ENCODE results near the gene PSG6. TPM values are rescaled to one million over a fixed set of nuclear protein-coding genes. Genes with fewer than 3 reads are reported as not detected.
A peak's percentile ranks its signal among the peaks of the same experiment; 100 is the strongest.
"Not testable (repeated sequence)": the region's sequence is repeated elsewhere in the genome, so short reads cannot be mapped to it uniquely, and the experiment has no call there.

PSG6 gene
- total RNA-seq, 1 donor from 2014 or later: not detected

GRCh38 chr19:42881279-42881678 lies 36.4 kb downstream of the PSG6 start:
- not testable (repeated sequence) for H3K36me3 Mint-ChIP-seq; H3K27ac Mint-ChIP-seq; H3K4me1 Mint-ChIP-seq; H3K27me3 Mint-ChIP-seq (ENCODE audit: low read depth); DNase-seq (ENCODE audit: low spot score in 2 of 2, unreplicated experiment in 2 of 2); H3K4me3 Mint-ChIP-seq
- TF ChIP-seq, protein P1, sequence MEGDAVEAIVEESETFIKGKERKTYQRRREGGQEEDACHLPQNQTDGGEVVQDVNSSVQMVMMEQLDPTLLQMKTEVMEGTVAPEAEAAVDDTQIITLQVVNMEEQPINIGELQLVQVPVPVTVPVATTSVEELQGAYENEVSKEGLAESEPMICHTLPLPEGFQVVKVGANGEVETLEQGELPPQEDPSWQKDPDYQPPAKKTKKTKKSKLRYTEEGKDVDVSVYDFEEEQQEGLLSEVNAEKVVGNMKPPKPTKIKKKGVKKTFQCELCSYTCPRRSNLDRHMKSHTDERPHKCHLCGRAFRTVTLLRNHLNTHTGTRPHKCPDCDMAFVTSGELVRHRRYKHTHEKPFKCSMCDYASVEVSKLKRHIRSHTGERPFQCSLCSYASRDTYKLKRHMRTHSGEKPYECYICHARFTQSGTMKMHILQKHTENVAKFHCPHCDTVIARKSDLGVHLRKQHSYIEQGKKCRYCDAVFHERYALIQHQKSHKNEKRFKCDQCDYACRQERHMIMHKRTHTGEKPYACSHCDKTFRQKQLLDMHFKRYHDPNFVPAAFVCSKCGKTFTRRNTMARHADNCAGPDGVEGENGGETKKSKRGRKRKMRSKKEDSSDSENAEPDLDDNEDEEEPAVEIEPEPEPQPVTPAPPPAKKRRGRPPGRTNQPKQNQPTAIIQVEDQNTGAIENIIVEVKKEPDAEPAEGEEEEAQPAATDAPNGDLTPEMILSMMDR (IDR thresholded peaks at IDR 0.05; ENCODE audit: unreplicated experiment): peak; percentile 20
- H3K9me3 Mint-ChIP-seq: peaks cover 68% of the 10 kb centered on the region

- H3K9me3 Mint-ChIP-seq: peaks cover 65% of the 10 kb centered on the region
- not testable (repeated sequence) for H3K27ac Mint-ChIP-seq; H3K4me1 Mint-ChIP-seq; H3K36me3 Mint-ChIP-seq; DNase-seq (ENCODE audit: low spot score in 2 of 2, unreplicated experiment in 2 of 2); H3K27me3 Mint-ChIP-seq (ENCODE audit: low read depth); H3K4me3 Mint-ChIP-seq
These were observed 37.1 kb downstream of the PSG6 start for GRCh38 chr19:42880621-42881020.

- TF ChIP-seq, protein P1 (IDR thresholded peaks at IDR 0.05; ENCODE audit: unreplicated experiment): no peak
- Mint-ChIP-seq H3K4me1 (no peaks in the 10 kb centered on the region), H3K9me3 (peaks cover 64% of the 10 kb centered on the region), H3K27me3 (ENCODE audit: low read depth) (no peaks in the 10 kb centered on the region), H3K27ac (no peak within 1 kb of the TSS), H3K36me3 (peaks cover 8% of the 10 kb centered on the region), H3K4me3 (no peak within 1 kb of the TSS)
- DNase-seq (ENCODE audit: low spot score in 2 of 2, unreplicated experiment in 2 of 2): no peak
These were observed 38.1 kb downstream of the PSG6 start, which contains the start of gene PSG1 for GRCh38 chr19:42879613-42880012. Gene PSG1, minus strand, starts transcription at chr19:42879713. Its CDS starts 132 bp downstream, at chr19:42879581.

- not testable (repeated sequence) for H3K4me3 Mint-ChIP-seq; H3K27ac Mint-ChIP-seq; H3K36me3 Mint-ChIP-seq; H3K4me1 Mint-ChIP-seq; DNase-seq (ENCODE audit: low spot score in 2 of 2, unreplicated experiment in 2 of 2); H3K27me3 Mint-ChIP-seq (ENCODE audit: low read depth)
- H3K9me3 Mint-ChIP-seq: peaks cover 64% of the 10 kb centered on the region
These were observed 41.1 kb downstream of the PSG6 start for GRCh38 chr19:42876596-42876995.

- H3K4me3 Mint-ChIP-seq; H3K27me3 Mint-ChIP-seq (ENCODE audit: low read depth); H3K27ac Mint-ChIP-seq; H3K4me1 Mint-ChIP-seq; DNase-seq (ENCODE audit: low spot score in 2 of 2, unreplicated experiment in 2 of 2): not testable (repeated sequence)
- H3K9me3 Mint-ChIP-seq: peaks cover 65% of the 10 kb centered on the region
- peaks cover 11% of the 10 kb centered on the region for H3K36me3 Mint-ChIP-seq
These were observed 41.8 kb downstream of the PSG6 start for GRCh38 chr19:42875881-42876280.

DNA sequence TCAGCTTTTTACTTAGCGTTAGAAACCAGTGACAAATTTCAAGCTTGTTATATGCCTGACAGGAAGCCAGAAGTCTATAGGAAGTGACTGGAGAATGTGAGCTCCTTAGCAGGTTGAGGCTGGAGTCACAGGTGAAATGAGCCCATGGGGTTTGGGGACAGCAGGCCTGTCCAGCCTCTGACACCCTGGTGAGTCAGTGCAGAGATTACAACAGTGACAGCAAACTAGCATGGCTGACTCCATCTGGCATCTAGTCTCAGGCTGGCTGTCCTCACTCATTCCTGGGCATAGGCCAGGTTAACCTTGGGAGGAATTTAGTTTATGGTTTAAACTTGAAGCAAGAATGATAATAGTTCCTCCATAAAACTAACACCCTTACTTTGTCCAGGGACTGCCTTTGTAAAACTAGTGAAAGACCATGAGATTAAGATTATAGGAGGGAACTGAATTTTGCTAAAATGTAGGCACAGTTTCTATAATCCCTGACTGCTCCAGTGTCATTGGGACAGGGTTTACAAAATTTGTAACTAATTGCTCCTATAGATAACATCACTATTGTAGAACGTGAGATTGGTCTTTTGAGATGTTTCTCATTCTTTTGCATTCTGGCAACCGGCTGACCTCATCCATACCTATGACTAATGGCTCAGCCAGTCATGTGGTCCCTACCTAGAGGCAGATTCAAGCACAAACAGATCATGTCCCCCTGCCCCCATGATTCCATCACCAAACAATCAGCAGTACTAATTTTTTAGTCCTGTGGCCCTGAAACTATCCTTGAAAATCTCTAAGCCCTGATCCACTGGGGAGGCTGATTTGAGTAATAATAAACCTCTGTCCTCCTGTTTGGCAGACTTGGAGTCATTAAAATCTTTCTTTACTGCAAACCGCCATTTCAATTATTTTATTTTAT lies 42.5 kb downstream of the PSG6 start:
- not testable (repeated sequence) for H3K27me3 Mint-ChIP-seq (ENCODE audit: low read depth); H3K27ac Mint-ChIP-seq; H3K4me3 Mint-ChIP-seq; DNase-seq (ENCODE audit: low spot score in 2 of 2, unreplicated experiment in 2 of 2); H3K4me1 Mint-ChIP-seq; H3K36me3 Mint-ChIP-seq
- H3K9me3 Mint-ChIP-seq: peaks cover 64% of the 10 kb centered on the region

DNA sequence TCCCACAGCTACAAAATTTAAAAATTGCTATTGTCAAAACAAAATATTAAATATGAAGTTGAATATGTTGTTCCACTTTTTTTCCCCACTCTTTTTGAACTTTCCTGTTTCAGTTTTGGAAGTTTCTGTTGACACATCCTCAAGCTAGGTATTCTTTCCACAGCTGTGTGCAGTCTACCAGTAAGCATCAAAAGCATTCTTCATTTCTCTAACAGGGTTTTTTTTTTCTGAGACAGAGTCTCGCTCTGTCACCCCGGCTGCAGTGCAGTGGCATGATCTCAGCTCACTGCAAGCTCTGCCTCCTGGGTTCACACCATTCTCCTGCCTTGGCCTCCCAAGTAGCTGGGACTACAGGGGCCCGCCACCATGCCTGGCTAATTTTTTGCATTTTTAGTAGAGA lies 43.6 kb downstream of the PSG6 start:
- H3K27ac Mint-ChIP-seq; DNase-seq (ENCODE audit: low spot score in 2 of 2, unreplicated experiment in 2 of 2); H3K4me1 Mint-ChIP-seq; H3K4me3 Mint-ChIP-seq; H3K36me3 Mint-ChIP-seq; H3K27me3 Mint-ChIP-seq (ENCODE audit: low read depth): not testable (repeated sequence)
- H3K9me3 Mint-ChIP-seq: peaks cover 63% of the 10 kb centered on the region

- H3K27me3 Mint-ChIP-seq (ENCODE audit: low read depth): no peaks in the 10 kb centered on the region
- H3K36me3 Mint-ChIP-seq: peaks cover 2% of the 10 kb centered on the region
- H3K9me3 Mint-ChIP-seq: peaks cover 57% of the 10 kb centered on the region
- H3K4me3 Mint-ChIP-seq: no peak overlapping the region
- DNase-seq (ENCODE audit: low spot score in 2 of 2, unreplicated experiment in 2 of 2): no peak
- TF ChIP-seq, protein P1 (IDR thresholded peaks at IDR 0.05; ENCODE audit: unreplicated experiment): no peak
- no peak overlapping the region for H3K27ac Mint-ChIP-seq
- no peaks in the 10 kb centered on the region for H3K4me1 Mint-ChIP-seq
These were observed 45.1 kb downstream of the PSG6 start for GRCh38 chr19:42872608-42873007.
